GM19467 (cell line): ENCODE results near the gene B4GALT2.

ENCODE experiments used
- ATAC-seq: cut with Tn5 transposase; IDR thresholded peaks from one replicate; pipeline ENCODE4 v1.9.1; 2021; ENCODE audit warnings: mild to moderate bottlenecking, moderate library complexity; ENCODE audit not compliant: unreplicated experiment

Gene B4GALT2, protein sequence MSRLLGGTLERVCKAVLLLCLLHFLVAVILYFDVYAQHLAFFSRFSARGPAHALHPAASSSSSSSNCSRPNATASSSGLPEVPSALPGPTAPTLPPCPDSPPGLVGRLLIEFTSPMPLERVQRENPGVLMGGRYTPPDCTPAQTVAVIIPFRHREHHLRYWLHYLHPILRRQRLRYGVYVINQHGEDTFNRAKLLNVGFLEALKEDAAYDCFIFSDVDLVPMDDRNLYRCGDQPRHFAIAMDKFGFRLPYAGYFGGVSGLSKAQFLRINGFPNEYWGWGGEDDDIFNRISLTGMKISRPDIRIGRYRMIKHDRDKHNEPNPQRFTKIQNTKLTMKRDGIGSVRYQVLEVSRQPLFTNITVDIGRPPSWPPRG

DNA sequence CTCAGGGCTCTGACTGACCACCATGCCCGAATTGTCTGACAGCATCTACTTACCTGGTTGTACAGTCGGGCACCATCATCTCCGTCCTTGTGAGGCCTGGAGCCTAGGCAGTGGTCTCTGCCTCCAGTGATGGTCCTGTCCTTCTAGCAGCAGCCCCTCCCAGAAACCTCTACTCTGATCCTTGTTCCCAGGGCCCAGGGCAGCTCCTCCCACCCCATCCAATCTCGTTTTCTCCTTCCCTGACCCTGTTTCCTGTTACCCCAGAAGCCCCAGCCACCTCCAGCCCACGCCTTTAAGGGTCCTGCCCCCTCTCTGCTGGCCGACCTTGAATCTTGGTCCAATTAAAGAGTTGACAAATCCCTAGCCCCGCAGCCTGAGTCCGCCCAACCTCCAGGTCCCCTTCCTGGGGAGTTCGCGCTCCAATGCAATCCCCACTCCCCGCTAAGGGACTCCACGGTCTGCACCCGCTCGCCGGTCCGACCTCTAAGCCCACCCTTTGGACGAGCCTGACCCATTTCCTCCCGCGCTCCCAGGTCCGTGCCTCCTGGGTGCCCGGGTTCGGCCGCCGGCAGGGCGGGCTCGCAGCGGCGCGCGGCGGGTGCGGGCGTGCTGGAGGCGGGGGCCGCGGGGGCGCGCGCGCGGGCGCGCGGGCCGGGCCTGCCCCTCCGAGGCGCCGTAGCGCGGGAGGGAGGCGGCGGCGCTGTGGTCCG lies at the start of gene B4GALT2:
TSS of gene B4GALT2 (plus strand) at position 660 of the 710 bp plus-strand sequence. CDS start 1,951 bp downstream, outside the sequence.
- no peak for ATAC-seq

DNA sequence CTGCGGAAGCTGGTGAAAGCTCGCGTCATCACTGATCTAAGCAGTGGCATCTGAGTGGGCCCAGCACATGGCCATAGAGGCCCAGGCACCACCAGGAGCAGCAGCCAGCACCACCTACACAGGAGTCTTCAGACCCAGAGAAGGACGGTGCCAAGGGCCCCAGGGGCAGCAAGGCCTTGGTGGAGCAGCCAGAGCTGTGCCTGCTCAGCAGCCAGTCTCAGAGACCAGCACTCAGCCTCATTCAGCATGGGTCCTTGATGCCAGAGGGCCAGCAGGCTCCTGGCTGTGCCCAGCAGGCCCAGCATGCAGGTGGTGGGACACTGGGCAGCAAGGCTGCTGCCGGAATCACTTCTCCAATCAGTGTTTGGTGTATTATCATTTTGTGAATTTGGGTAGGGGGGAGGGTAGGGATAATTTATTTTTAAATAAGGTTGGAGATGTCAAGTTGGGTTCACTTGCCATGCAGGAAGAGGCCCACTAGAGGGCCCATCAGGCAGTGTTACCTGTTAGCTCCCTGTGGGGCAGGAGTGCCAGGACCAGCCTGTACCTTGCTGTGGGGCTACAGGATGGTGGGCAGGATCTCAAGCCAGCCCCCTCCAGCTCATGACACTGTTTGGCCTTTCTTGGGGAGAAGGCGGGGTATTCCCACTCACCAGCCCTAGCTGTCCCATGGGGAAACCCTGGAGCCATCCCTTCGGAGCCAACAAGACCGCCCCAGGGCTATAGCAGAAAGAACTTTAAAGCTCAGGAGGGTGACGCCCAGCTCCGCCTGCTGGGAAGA lies 48.7 kb upstream of the B4GALT2 start:
- no peak for ATAC-seq

DNA sequence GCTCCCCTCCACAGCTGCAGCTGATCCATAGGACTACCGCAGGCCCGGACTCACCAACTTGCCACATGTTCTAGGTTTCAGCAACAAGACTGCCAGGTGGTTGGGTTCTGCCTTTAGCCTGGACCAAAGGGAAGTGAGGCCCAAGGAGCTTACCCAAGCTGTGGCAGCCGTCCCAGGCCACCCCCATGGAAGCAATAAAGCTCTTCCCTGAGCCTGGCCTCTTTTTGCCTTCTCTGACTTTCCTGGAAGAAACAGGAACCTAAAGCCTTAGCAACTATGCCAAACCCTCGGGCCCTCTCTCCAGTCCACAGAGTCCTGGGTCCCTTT lies 48.1 kb upstream of the B4GALT2 start:
- ATAC-seq = no peak

DNA sequence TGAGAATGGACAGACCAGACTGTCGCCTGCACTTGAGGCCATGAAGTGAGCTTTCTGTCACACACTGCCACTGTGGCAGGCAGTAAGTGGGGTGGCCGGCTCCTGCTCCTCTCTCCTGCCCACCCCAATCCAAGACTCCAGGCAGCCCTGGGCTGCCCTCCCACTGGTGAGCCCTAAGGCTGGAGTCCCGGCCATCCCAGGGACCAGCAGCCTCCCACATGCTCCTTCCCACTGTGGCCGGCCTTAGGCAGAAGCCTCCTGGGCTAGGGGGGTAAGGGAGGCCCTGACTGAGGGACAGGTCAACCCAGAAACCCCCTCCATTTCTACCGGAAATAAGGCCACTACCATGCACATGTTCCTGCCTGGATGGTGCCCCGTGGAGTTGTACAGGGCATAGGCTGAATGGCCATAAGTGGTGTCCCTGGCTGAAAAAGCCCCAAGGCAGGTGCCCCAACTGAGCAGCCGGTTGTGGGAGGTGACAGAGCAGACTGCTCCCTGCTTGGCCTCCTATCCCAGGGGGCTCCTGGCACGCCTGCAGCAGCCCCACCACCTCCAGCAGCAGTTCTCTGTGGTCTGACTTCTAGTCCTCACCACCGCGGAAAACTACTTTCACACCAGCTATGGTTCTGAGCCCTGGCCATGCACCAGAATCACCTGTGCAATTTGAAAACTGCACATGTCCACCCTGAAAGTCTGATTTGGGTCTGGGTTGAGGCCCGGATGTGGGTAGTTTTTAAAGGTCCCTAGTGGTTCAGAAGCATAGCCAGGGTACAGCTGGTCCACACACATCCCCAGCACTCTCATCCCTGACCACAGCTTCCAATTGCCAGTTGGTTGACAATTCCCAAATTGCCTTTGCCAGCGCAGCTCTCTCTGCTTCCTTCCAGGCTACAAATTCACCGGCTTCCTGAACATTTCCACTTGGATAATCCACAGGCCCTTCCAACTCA lies 47.0 kb upstream of the B4GALT2 start:
- no peak for ATAC-seq

DNA sequence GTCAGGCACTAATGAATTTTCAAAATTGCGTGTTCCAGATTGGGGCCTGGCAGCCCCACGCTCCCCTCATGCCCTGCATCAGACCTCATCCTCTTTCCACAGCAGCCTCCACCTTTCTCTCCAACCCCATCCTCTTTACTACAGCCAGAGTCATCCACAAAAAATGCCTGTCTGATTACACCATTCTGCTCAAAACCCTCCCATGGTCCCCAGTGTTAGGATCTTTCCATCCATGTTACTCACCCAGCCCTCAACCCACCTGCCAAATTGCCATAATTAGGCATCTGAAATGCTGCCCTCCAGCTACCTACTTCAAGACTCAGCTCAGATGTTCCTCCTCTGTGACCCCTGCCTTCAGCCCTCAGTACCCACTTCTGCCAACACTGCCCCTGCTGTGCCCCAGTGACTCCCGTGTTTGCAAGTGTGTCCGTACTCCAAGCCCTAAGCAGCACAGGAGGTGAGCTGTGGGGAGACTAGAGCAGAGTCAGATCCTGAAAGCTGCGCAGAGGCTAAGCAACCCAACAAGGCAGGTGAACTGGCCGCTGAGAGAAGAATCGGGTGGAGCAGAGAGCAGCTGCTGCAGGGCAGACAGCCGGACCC lies 46.1 kb upstream of the B4GALT2 start:
- no peak for ATAC-seq

DNA sequence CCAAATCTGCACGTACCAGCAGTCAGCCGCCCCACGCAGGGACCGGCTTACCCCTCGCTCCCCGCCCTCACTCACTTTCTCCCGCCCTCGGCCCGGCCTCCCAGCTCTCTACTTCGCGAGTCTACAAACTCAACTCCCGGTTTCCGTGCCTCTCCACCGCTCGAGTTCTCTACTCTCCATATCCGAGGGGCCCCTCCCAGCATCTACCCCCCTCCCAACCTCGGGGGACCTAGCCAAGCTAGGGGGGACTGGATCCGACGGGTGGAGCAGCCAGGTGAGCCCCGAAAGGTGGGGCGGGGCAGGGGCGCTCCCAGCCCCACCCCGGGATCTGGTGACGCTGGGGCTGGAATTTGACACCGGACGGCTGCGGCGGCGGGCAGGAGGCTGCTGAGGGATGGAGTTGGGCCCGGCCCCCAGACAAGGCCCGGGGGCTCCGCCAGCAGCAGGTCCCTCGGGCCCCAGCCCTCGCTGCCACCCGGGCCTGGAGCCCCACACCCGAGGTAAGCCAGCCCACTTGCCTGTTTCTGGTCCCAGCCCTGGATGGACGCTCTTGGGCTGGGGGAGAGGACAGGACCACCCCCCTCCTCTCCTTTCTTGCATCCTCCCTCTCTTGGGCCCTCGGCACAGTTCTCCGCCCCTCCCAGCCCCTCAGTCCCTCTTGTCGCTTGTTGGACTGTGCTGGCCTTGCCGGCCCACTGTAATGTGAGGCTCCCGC lies 45.5 kb upstream of the B4GALT2 start, which contains the start of gene ARTN:
TSS of gene ARTN (plus strand) at position 416 of the 715 bp plus-strand sequence. CDS start 1,856 bp downstream, outside the sequence.
- ATAC-seq = no peak

DNA sequence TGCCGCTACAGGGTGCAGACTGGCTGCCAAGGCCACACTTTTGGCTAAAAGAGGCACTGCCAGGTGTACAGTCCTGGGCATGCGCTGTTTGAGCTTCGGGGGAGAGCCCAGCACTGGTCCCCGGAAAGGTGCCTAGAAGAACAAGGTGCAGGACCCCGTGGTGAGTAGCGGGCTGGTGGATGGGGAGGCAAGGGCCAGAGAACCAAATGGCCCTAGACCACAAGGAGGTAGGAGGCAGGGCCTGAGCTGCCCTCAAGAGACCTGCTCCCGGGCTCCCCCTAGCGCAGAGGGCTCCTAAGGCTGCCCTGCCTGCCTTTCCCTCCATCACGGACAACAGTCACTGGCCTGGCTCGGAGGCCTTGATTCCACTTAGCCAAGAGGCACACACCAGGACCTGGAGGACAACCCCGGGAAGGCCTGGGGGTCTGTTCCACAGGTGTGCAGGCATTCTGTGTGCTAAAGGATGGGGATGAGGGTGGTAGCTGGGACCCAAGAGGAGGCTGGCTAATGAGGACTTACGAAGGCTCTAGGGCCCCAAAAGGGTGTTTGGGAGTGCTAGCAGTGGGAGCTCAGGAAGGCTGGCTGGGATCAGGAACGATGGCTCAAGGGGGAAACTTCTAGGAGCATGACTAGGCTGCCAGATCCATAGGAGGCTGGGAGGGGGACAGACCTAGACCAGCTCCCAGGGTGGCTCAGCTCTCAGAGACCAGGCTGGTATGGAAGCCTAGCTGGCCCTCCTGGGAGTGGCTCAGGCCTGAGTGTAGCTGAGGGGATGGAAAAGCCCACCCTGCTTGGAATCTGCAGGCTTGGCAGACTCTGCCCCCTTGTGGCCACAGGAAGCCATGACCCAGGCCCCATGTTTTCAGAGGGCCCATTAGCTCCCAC lies 44.7 kb upstream of the B4GALT2 start:
- no peak for ATAC-seq

DNA sequence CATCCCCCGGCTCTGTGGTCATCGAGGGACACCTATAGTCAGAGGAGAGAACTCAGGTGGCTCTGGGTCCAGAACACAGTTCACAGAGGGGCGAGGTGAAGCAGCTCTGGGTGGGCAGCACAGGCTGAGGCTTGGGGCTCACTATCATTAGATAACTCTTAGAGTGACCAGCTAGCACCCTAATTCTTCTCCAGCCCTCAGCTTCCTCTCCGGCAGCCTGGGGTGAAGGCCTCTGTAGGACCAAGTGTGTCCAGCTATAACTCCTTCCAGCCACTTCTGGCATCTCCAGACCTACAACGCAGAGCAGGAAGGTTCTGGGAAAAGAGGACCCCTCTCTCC lies 44.1 kb upstream of the B4GALT2 start:
- no peak for ATAC-seq

DNA sequence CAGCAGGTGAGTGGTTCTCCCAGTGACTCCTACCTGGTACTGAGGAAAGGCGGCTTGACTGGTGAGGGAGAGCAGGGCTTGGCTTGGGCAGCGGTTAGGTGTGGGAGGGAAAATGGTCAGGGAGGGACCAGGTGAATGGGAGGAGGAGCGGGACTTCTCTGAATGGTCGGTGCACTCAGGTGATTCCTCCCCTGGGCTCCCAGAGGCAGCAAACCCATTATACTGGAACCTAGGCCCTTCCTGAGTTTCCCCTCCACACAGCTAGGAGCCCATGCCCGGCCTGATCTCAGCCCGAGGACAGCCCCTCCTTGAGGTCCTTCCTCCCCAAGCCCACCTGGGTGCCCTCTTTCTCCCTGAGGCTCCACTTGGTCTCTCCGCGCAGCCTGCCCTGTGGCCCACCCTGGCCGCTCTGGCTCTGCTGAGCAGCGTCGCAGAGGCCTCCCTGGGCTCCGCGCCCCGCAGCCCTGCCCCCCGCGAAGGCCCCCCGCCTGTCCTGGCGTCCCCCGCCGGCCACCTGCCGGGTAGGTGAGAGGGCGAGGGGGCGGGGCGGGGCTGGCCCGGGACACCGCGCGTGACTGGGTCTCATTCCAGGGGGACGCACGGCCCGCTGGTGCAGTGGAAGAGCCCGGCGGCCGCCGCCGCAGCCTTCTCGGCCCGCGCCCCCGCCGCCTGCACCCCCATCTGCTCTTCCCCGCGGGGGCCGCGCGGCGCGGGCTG lies 43.1 kb upstream of the B4GALT2 start:
- ATAC-seq = no peak

DNA sequence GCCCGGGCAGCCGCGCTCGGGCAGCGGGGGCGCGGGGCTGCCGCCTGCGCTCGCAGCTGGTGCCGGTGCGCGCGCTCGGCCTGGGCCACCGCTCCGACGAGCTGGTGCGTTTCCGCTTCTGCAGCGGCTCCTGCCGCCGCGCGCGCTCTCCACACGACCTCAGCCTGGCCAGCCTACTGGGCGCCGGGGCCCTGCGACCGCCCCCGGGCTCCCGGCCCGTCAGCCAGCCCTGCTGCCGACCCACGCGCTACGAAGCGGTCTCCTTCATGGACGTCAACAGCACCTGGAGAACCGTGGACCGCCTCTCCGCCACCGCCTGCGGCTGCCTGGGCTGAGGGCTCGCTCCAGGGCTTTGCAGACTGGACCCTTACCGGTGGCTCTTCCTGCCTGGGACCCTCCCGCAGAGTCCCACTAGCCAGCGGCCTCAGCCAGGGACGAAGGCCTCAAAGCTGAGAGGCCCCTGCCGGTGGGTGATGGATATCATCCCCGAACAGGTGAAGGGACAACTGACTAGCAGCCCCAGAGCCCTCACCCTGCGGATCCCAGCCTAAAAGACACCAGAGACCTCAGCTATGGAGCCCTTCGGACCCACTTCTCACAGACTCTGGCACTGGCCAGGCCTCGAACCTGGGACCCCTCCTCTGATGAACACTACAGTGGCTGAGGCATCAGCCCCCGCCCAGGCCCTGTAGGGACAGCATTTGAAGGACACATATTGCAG lies 42.4 kb upstream of the B4GALT2 start:
- ATAC-seq = no peak

DNA sequence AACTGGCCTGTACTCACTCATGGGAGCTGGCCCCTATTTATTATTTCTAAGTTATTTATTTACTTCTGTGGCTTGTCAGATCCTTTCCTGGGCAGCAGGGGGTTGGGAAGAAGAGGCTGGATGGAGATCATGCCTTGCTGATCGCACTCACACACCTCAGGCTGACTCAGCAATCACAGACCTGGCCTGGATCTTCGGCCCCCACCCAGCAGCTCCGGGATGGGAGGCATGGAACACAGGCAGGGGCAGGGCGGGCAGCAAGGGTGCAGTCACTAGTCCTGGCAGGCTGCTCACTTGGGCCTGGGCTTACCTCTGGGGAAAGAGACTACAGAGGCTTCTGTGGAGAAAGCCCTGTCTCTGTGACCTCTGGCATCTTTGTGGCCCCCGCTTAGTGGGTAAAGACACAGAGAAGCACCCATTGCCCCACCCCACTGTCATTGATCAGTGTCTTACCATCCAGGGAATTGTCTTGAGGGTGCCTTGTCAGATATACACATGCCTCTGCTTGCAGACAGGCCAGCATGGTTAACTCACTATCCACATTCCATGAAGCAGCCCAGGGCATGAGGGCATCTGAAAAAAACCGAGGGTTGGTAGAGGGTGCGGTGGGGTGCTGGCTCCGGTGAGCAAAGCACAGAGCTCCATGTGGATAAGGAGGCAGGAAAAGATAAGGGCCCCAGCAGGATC lies 41.7 kb upstream of the B4GALT2 start:
- ATAC-seq = no peak

DNA sequence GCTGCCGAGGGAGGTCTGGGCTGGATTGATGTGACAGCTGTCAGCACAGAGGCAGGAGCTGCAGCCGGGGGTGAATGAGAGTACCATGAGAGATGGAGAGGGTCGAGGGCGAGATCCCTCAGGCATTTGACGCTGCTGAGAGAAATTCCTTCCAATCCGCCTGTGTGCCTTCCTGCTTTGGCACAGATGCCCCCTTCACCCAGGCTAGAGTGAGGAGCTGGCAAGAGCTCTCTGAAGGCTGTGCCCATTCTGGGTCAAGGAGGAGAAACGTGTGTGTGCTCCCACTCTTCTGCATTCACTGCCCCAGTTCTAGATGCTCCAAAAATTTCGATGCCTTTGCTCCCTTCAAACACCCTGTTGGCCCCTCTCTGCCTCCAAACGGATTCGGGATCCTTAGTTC lies 40.6 kb upstream of the B4GALT2 start:
- no peak for ATAC-seq

DNA sequence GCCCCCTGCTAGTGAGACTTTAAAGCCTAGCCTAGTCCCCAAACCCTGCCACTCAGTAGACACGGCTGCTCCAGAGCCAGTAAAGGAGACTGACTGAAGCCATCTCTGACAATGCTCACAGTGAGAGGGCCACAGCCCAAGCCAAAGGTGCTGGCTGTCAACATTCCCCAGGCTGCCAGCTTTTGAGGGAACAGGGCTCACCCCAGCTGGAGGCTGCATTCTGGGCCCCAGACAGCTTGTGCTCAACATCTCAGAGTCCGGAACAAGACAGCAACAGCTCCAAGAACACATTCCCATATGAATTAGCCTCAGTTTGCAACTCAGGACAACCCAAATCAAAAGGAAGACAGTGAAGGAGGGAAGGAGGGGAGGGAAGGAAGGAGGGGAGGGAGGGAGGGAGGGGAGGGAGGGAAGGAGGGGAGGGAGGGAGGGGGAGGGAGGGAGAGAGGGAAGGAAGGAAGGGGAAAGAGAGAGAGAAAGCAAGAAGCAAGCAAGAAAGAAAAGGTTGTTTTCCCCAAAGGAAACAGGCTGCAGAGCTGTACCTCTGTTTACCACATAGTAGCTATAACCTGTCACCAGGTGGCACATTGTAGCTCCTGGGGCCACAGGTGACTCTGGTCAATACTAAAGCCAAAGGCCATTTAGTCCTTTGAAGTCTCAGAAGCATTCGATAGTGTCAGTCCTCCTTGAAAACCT lies 40.0 kb upstream of the B4GALT2 start:
- no peak for ATAC-seq

DNA sequence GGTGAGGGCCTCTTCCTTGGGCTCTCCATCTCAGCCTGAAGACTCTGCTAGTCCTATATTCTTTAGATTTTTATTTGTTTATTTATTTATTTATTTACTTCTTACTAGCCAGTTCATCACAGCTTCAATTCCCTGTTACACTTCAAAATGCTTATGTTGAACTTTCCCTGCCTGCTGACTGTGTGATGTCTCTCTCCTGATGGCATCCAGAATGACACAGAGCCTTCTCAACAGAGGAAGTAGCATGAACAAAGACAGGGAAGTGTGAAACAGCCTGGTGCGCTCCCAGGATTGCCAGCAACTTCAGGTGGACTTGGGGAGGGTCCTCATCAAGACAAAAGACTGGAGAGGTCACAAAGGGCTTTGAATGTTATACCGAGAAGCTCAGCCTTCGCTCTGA lies 36.6 kb upstream of the B4GALT2 start:
- ATAC-seq = no peak

DNA sequence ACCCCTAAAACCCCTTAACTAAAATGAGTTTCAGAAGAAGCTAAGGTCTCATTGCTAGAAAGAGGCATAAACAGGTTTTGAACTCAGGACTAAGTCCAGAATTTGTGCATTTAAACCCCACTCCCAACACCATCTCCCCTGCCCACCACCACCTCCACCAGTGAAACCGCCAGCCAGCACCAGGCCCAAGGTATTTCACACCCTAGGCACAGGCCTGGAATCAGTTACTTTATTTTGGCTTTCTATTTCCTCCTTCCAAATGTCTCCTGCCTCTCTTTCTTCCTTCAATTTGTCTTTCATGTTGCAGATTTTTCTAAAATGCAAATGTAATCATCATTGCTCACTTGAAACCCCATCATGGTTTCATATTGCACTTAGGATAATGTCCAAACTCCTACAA lies 34.1 kb upstream of the B4GALT2 start:
- no peak for ATAC-seq

DNA sequence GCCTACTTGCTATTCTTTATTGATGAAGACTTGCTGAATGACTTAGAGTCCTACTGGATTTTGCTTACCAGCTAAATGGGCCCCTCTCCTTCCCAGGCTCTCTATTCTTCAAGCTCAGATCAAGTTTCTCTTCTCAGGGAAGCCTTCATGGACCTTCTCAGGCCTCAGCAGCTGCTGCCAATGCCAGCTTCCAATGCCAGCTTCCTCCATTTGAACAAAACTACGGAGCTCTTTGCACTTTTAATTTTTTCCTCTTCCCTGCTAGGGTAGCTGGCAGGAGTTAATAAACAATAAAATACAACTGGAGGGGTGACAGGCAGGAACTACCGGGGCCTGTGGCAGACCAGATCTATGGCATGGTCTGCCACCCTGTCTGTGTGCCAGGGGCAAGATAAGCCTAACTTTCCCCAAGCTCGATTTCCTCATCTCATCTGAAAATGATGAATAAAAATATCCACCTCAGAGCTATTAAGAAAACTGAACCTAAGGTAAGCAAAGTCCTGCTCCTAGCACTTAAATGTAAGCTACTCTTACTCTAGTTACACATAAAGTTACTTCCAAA lies 33.3 kb upstream of the B4GALT2 start:
- no peak for ATAC-seq
